Body of pancreas (tissue), 4 donors: Measurements from ENCODE around the gene MAPK1IP1L. TPM values are rescaled to one million over a fixed set of nuclear protein-coding genes. Genes with fewer than 3 reads are reported as not detected.
A peak's percentile ranks its signal among the peaks of the same experiment; 100 is the strongest.
"Not testable (repeated sequence)": the region's sequence is repeated elsewhere in the genome, so short reads cannot be mapped to it uniquely, and the experiment has no call there.

ENCODE experiments used
- ATAC-seq: fragments of 150-250 bp; one replicate; pipeline ENCODE4 v1.9.1; 2016
- DNase-seq, 4 donors: peaks; one replicate each; pipeline ENCODE4 v3.0.0-alpha.2; 2019
- H3K27ac ChIP-seq, 4 donors: fragments of 200-600 bp; sonication (generic); 1 replicate in 3 of 4; 2 replicates in 1 of 4; pipeline versions ENCODE4 v1.5.1 to v1.6.1; 2016 to 2019; ENCODE audit warnings: mild to moderate bottlenecking in 1 of 4, mixed read lengths in 1 of 4, moderate library complexity in 1 of 4
- H3K27me3 ChIP-seq, 2 donors: fragments of 200-600 bp; sonication (generic); one replicate each; pipeline ENCODE4 v1.6.0; 2016; ENCODE audit warnings: mild to moderate bottlenecking in 1 of 2
- H3K36me3 ChIP-seq, 2 donors: fragments of 200-600 bp; sonication (generic); replicated peaks in 1 of 2; 2 replicates each; pipeline ENCODE4 v1.5.1; 2016; ENCODE audit warnings: low read depth in 2 of 2; ENCODE audit not compliant: insufficient read depth in 1 of 2
- H3K4me1 ChIP-seq: fragments of 200-600 bp; sonication (generic); one replicate; pipeline ENCODE4 v1.6.0; 2016
- H3K4me3 ChIP-seq, 2 donors: fragments of 200-600 bp; sonication (generic); 1 replicate in 1 of 2; 2 replicates in 1 of 2; pipeline ENCODE4 v1.5.1; 2016 to 2019
- H3K9me3 ChIP-seq, 3 donors: fragments of 200-600 bp; sonication (generic); 1 replicate in 2 of 3; 2 replicates in 1 of 3; pipeline ENCODE4 v1.5.1; 2016
- POLR2A ChIP-seq, 3 donors: fragments of 450-650 bp; IDR thresholded peaks; one replicate each; pipeline ENCODE4 v1.6.1; 2016; ENCODE audit warnings: antibody characterized with exemption in 3 of 3, mild to moderate bottlenecking in 2 of 3
- WGBS, 2 donors: methylation state at CpG; one replicate each; pipeline ENCODE4 v1.1.5; 2017; 5-methylcytosine and 5-hydroxymethylcytosine counted together
- intact Hi-C: fragments of 100-400 bp; cut with DNase I; formaldehyde crosslinking; loops from one replicate; pipeline ENCODE4 v1.15.1; 2023
- total RNA-seq, 2 donors: library from RNA; depleted of rRNA; stranded (reverse); fragments of >200 nt; gene quantifications; one replicate each; pipeline ENCODE4 v1.1.0, GENCODE V29; 2016
- TF ChIP-seq, protein P1 (sequence below), 7 experiments: fragments of 450-650 bp in 4 of 7; fragments of 200-600 bp in 3 of 7; sonication (generic) in 3 of 7; IDR thresholded peaks; one replicate each; pipeline ENCODE4 v1.5.1; 2016 to 2019; ENCODE audit warnings: antibody characterized with exemption in 7 of 7

The MAPK1IP1L gene
- total RNA-seq, 2 donors from 2014 or later = 7.9 to 13.2 TPM

DNA sequence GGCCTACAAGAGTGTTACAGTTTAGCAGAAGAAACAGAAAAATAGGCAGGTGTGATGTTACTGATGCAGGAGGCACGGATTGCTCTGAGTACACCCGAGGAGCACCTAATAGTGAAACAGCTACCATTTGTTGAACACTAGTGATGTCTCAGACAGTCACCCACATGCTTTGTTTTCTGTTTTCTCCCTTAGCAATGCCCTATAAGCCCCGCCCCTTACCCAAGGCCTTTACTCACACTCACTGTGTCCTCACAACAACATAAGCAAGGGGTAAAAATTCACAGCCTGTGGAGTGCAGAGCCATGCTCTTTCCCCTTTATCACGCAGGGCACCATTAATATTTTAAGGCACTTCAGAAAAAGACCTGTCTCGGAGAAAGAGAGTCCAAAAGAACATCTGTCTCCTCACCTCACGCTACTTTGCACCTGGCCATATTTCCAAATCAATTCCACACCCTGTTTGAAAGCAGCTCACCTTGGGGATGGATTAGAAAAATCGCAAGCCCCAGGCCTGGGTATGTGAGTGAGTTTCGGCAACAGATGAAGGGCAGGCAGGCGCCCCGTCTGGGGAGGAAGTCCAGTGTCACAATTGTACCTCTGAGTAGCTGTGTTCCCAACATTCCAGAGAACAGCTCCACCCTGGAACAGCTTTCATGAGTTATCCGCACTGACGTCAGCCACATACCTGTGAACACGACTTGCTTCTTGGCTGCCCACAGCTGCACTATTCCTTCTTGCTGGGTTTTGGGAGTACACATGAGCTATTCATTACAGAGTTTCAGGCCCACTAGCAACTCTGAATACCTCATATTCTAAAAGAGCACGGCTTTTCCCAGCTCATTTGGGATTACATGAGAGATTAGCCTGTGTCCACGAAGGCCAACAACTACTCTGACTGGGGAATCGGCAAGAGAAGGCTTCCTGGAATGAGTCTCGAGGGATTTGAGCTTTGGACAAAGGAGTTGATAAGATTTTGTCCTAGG lies 26.0 kb downstream of the MAPK1IP1L start:
- ATAC-seq (peak; percentile 88), DNase-seq (peak; percentile 40 to 69 (median 54))
- no peak overlapping the region for H3K4me3 ChIP-seq
- intact Hi-C loops = no loop called here
- no peaks in the 10 kb centered on the region for H3K36me3 ChIP-seq
- H3K9me3 ChIP-seq = no peaks in the 10 kb centered on the region
- H3K4me1 ChIP-seq = no peaks in the 10 kb centered on the region
- TF ChIP-seq, protein P1, sequence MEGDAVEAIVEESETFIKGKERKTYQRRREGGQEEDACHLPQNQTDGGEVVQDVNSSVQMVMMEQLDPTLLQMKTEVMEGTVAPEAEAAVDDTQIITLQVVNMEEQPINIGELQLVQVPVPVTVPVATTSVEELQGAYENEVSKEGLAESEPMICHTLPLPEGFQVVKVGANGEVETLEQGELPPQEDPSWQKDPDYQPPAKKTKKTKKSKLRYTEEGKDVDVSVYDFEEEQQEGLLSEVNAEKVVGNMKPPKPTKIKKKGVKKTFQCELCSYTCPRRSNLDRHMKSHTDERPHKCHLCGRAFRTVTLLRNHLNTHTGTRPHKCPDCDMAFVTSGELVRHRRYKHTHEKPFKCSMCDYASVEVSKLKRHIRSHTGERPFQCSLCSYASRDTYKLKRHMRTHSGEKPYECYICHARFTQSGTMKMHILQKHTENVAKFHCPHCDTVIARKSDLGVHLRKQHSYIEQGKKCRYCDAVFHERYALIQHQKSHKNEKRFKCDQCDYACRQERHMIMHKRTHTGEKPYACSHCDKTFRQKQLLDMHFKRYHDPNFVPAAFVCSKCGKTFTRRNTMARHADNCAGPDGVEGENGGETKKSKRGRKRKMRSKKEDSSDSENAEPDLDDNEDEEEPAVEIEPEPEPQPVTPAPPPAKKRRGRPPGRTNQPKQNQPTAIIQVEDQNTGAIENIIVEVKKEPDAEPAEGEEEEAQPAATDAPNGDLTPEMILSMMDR (IDR thresholded peaks at IDR 0.05) = no peak
- TF ChIP-seq POLR2A (IDR thresholded peaks at IDR 0.05) = peak in 2 of 3 donors; percentile 28 to 44
- 54 to 58% methylated on average over 17 of the region's 17 CpGs for WGBS, 2 donors
- H3K27ac ChIP-seq = peak overlapping the region; percentile 47 to 70 (median 59)
- no peaks in the 10 kb centered on the region for H3K27me3 ChIP-seq

DNA sequence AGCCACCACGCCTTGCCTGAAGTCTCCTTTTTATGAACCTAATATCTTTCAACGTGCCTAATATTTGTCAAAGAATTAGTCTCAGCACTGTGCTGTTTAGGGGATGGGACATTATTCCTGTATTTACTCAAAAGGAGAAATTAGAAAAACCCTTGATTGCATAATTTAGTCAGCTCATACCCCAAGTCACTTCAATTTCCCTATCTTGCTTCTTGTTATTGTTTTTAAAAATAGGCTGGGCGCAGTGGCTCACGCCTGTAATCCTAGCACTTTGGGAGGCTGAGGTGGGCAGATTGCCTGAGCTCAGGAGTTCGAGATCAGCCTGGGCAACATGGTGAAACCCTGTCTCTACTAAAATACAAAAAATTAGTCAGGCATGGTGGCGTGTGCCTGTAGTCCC lies 28.5 kb downstream of the MAPK1IP1L start:
- H3K4me3 ChIP-seq, DNase-seq, intact Hi-C loops, H3K36me3 ChIP-seq, H3K9me3 ChIP-seq, ATAC-seq, H3K27me3 ChIP-seq, H3K27ac ChIP-seq, H3K4me1 ChIP-seq: not testable (repeated sequence)
- WGBS, 2 donors = 73 to 75% methylated on average over 6 of the region's 6 CpGs

DNA sequence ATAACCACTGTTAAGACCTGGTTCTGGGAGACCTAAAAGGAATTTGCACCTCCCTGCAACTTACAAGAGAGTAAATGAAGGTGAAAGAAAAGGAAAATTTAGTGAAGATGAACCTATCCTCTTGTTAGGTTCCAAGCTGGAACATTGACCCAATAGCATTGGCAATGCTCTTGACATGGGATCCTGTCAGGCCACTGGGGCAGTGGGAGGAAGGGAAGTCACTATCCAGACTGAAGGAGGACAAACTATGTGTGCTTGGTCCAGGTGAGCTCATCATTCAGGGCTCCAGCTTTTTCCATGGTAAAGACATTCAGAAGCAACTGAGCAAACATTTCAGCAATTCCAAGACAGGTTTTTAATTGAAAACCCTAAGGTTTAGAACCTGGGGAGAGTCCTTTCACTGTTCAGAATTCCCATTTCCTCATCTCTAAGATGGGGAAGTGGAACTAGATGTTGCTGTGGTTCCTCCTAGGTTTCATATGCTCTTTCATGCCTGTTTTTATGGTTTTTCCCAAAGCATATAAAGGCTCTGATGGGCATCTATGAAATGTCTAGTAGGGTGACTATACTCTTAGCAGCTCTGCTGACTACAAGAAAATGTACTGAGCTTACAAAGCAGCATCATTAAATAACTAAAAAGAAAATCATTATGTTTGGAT lies 33.1 kb downstream of the MAPK1IP1L start:
- no peaks in the 10 kb centered on the region for H3K27me3 ChIP-seq
- H3K4me3 ChIP-seq = no peak overlapping the region
- H3K4me1 ChIP-seq = peaks cover 15% of the 10 kb centered on the region
- H3K9me3 ChIP-seq = no peaks in the 10 kb centered on the region
- intact Hi-C loops = loop anchor here (5.0 kb wide), 1 partner anchor 78 kb away; no protein-coding TSS in a partner anchor
- DNase-seq (no peak), ATAC-seq (peak; percentile 7)
- no peak overlapping the region for H3K27ac ChIP-seq
- no peak for TF ChIP-seq POLR2A (IDR thresholded peaks at IDR 0.05)
- TF ChIP-seq, protein P1 (IDR thresholded peaks at IDR 0.05) = no peak
- H3K36me3 ChIP-seq = no peaks in the 10 kb centered on the region

DNA sequence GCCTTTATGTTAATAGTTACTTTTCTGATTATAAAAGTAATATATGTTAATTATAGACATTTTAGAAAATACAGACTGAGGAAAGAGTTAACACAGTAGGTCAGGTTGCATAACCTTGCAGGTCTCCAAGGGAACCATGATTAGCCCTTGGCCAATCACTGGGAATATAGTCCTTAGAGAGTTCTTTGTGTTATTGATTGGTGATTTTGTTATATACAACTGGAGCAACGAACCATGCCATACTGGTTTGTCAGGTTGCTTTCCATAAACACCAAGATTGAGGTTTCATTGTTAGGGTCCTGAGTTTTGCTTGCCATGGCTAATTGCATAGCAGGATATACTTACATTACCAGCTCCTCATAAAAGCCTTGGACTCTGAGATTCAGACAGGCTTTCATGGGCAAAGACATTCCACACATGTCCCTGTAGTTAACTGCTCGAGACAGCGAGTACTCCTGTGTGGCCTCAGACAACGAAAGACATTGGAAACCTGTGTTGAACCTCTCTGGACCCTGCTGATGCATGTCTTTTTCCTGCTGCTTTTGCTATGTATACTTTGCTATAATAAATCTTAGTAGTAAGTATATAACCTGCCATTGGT lies 33.7 kb downstream of the MAPK1IP1L start:
- Histone ChIP-seq H3K4me1 (peaks cover 15% of the 10 kb centered on the region), H3K36me3 (no peaks in the 10 kb centered on the region), H3K27ac (no peak overlapping the region), H3K9me3 (no peaks in the 10 kb centered on the region), H3K4me3 (no peak overlapping the region), H3K27me3 (no peaks in the 10 kb centered on the region)
- intact Hi-C loops = loop anchor here (5.0 kb wide), 1 partner anchor 77 kb away; no protein-coding TSS in a partner anchor
- ATAC-seq = peak; percentile 78
- peak in 2 of 4 donors; percentile 32 to 34 for DNase-seq
- WGBS, 2 donors = 22 to 32% methylated on average over 4 of the region's 4 CpGs
- no peak for TF ChIP-seq POLR2A (IDR thresholded peaks at IDR 0.05)
- TF ChIP-seq, protein P1 (IDR thresholded peaks at IDR 0.05) = no peak

DNA sequence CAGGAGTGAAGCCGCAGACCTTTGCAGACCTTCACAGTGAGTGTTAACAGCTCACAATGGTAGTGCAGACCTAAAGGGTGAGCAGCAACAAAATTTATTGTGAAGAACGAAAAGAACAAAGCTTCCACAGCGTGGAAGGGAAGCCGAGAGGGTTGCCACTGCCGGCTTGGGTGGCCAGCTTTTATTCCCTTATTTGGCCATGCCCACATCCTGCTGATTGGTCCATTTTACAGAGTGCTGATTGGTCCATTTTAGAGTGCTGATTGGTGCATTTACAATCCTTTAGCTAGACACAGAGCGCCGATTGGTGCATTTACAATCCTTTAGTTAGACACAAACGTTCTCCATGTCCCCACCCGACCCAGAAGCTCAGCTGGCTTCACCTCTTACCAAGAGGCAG lies 35.5 kb downstream of the MAPK1IP1L start:
- 84 to 85% methylated on average over 9 of the region's 9 CpGs for WGBS, 2 donors
- no peaks in the 10 kb centered on the region for H3K9me3 ChIP-seq
- DNase-seq = no peak
- ATAC-seq = no peak
- no peaks in the 10 kb centered on the region for H3K36me3 ChIP-seq
- H3K27ac ChIP-seq = no peak overlapping the region
- intact Hi-C loops = loop anchor here (5.0 kb wide), 1 partner anchor 75 kb away; no protein-coding TSS in a partner anchor
- peaks cover 15% of the 10 kb centered on the region for H3K4me1 ChIP-seq
- H3K4me3 ChIP-seq = no peak overlapping the region
- no peaks in the 10 kb centered on the region for H3K27me3 ChIP-seq
- no peak for TF ChIP-seq POLR2A (IDR thresholded peaks at IDR 0.05)
- TF ChIP-seq, protein P1 (IDR thresholded peaks at IDR 0.05) = no peak
